GM21619 (cell line): ENCODE data around the gene SULT1A2.
"Not testable (repeated sequence)": the region's sequence is repeated elsewhere in the genome, so short reads cannot be mapped to it uniquely, and the experiment has no call there.

Source experiments
- ATAC-seq: cut with Tn5 transposase; IDR thresholded peaks from one replicate; pipeline ENCODE4 v1.9.1; 2021; ENCODE audit not compliant: unreplicated experiment

Gene SULT1A2

GRCh38 chr16:28596840-28597691 lies at the start of gene SULT1A2:
Gene SULT1A2, minus strand, starts transcription at chr16:28597050. Its CDS starts 1,120 bp downstream, at chr16:28595930.
- ATAC-seq: no peak

GRCh38 chr16:28639959-28640358 lies 43.1 kb upstream of the SULT1A2 start:
- not testable (repeated sequence) for ATAC-seq

DNA sequence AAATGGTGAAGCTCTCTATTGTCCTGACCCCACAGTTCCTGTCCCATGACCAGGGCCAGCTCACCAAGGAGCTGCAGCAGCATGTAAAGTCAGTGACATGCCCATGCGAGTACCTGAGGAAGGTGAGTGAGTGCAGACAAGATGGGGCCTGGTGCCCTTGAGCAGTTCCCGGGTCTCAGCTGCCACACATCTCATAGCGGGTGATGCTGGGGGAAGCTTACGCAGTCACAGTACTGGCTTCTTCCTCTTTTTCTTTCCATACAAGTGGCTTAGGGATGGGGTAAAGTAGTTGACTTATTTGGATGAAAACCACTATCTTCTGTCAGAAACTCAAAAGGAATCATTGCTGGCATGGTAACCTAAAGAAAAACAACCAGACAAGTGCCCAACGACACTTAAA lies 41.5 kb upstream of the SULT1A2 start:
- not testable (repeated sequence) for ATAC-seq

DNA sequence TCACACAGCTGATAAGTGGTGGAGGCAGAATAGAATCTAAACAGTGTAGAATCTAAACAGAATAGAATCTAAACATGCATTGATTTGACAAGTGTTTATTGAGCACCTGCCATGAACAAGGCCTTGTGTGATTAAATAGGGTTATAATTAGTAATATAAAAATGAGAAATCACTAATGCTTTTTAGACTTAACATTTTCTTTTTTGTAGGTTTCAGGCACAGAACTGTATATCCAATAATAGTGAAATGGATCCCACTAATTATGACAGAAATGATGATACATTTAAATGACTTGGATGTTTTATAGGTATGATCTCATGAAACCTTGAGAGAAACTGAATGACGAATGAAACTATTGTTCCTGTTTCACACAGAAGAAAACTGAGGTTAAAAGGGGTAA lies 40.9 kb upstream of the SULT1A2 start, which contains the start of gene NPIPB8:
Gene NPIPB8, plus strand, starts transcription at position 301 of the 400 bp plus-strand sequence. CDS start 296 bp downstream, outside the sequence.
- ATAC-seq: not testable (repeated sequence)

DNA sequence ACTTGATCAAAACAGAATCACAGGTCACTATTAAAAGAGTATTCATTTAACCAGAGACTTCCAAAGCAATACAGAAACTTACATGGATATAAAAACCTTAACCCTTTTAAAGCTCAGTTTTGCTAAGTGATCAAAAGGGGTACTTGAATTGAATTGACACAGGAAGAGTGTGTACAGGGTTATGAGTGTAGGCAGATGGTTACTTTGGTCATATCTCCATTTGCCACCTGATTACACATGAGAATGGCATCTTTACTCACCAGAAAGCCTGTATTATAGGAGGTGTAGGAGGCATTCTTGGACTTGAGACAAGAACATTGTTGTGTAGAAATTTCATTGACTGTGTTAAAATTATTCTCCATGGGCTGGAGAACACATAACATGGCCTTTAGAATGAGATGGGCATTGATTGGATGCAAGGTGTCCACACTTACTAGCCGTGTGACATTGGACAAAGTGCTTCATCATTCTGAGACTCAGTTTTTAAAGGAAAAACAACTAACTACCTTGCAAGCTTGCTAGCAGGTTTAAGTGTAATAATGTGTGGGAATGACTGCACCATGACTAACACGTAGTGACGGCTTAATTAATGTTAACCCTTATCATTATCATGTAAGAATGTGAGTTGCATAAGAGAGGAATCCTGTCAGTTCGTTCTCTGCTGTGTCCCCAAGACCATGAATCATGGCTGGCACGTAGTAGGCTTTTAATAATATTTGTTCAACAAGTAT lies 39.4 kb upstream of the SULT1A2 start:
- not testable (repeated sequence) for ATAC-seq

DNA sequence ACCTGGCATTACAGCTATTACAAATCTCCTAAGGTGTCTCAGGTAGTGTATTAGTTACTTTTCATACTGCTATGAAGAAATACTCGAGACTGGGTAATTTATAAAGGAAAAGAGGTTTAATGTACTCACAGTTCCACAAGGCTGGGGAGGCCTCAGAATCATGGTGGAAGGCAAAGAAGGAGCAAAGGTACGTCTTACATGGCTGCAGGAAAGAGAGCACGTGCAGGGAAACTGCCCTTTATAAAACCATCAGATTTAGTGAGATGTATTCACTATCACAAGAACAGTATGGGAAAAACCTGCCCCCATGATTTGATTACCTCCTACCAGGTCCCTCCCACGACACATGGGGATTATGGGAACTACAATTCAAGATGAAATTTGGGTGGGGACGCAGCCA lies 34.1 kb upstream of the SULT1A2 start:
- not testable (repeated sequence) for ATAC-seq

DNA sequence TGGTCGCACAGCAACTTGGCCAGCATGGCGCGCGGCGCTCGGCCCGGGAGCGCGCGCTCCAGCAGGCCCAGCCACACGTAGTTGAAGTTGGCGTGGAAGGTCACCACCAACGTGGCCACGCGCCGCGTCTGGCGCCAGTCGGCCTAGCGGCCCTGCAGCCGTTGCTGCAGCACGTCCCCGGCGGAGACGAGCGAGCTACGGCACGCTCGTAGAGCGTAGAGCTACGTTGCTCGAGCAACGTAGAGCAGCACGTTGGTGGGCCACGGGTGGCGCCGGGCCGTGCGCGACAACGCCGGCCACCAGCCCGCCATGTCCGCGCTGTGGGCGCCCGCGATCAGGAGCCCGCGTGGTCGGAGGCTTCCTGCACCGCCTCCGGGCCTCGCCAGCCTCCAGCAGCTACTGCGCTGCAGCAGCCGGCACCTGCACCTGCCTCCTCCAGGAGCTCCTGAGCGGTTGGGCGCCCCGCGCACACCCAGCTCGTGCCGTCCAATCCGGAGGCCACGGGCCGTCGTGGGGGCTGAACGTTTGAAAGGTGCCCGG lies 26.4 kb upstream of the SULT1A2 start:
- ATAC-seq: no peak

DNA sequence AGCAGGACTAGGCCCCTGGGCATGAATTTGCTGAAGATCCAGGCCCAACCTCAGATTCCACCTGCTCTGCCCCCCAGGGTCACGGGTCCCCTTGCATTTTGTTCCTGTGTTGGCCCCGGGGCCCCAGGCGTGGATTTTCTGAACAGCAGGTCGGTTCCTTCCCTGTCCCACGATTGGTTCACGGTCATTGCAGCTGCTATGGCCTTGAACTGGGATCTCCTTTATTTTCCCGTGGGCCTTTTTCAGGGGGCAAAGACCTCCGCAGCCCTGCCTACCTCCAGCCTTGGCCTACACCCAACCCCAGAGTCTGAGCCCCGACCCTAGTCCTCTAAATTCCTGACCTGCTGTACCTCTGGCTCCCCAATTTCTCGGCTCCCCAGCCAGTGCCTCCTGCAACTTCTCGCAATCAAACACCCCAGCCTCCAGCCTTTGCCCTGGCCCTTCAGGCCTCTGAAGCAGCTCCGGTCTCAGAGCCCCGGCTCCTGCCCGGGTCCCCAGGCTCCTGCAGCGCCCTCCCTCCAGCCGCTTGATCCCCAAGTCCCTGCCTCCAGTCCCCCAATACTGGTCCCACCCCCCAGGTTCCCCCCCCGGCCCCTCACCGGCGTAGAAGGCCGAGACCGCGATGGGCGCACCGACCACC lies 25.8 kb upstream of the SULT1A2 start:
- not testable (repeated sequence) for ATAC-seq

DNA sequence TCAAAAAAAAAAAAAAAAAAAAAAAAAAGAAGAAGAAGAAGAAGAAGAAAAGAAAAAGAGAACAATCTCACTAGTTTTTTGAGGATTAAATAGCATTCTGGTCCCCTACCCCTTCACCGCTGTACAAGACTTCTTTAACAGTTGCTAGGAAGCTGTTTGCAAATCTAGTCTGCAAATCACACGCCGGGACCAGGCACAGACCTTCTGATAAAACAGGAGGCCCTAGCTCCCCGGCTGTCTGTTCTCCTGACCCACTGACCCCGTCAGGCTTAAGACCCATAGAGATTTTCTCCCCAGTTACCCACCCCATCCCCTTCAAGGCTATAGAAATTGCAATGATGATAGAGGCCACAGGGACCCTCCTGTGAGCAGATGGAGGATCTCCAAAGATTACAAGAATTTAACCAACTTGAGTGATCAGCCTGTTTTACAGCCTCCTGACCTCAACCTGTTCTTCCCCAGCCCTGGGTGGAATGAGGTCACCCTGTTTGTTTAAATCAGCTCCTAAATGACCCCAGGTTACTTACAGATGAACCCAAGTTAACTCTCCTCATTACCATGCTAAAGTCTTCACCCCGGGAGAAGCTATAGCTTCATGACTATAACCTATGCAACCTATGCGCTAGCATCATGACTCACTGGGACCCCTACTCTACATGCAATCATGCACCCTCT lies 24.8 kb upstream of the SULT1A2 start:
- ATAC-seq: no peak

DNA sequence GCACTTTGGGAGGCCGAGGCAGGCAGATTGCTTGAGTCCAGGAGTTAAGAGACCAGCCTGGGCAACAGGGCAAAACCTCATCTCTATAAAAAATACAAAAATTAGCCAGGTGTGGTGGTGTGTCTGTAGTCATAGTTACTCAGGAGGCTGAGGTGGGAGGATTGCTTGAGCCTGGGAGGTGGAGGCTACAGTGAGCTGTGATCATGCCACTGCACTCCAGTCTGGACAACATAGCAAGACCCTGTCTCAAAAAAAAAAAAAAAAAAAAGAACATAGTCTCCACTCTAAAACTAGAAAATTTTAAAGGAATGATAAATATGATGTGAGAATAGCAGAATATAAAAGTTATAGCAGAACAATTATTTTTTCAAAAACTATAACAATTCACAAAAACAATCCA lies 23.5 kb upstream of the SULT1A2 start:
- ATAC-seq: not testable (repeated sequence)

GRCh38 chr16:28617874-28618273 lies 21.0 kb upstream of the SULT1A2 start:
- ATAC-seq: no peak

GRCh38 chr16:28616636-28617035 lies 19.8 kb upstream of the SULT1A2 start:
- ATAC-seq: no peak

GRCh38 chr16:28616224-28616577 lies 19.4 kb upstream of the SULT1A2 start:
- ATAC-seq: not testable (repeated sequence)

DNA sequence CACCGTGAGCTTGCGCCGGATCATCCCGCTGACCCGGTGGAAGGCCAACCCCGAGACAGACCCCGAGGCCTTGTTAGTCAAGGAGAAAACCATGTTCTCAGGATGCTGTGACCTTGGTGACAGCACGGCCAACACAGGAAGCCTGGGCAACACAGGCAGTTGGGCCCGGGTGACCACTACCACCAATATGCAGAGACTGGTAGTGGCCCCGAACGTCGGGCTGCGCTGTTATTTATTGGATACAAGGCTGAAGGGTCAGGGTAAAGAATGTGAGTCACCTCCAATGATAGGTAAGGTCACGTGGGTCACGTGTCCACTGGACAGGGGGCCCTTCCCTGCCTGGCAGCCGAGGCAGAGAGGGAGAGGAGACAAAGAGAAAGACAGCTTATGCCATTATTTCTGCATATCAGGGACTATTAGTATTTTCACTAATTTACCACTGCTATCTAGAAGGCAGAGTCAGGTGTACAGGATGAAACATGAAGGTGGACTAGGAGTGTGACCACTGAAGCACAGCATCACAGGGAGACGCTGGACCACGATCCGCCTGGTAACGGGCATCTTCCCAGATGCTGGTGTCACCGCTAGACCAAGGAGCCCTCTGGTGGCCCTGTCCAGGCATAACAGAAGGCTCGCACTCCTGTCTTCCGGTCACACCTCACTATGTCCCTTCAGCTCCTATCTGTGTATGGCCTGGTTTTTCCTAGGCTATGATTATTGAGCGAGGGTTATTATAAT lies 18.8 kb upstream of the SULT1A2 start:
- ATAC-seq: not testable (repeated sequence)

DNA sequence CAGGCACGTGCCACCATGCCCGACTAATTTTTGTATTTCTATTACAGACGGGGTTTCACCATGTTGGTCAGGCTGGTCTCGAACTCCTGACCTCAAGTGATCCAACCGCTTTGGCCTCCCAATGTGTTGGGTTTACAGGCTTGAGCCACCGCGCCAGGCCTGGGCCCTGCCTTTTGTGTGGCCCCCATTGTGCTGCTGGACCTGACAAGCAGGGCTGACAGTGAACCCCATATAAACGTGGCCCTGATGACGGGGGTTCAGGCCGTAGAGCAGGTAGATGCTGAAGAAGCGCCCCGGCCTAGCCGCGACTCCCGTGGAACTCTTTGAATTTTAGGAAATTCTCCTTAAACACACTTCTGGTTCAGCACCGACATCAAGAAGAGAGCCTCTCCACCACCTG lies 17.7 kb upstream of the SULT1A2 start:
- ATAC-seq: not testable (repeated sequence)

DNA sequence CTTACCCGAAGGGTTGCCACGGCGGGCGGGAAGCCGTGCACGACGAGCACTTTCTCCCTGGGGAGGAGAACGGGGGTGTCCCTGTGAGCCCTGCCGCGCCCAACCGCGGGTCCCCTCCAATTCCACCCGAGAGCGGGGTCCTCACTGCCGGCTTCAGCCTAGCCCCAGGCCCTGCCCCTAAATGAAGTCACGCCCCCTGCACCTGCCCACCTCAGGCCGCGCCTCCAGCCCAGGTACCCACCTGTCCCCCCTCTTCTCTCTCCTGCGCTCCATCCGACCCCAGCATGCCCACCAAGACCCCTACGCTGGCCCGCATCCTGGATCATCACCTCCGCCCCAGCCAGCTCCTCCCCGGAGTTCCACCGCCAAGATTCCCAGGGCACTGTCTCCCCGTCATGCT lies 17.1 kb upstream of the SULT1A2 start:
- not testable (repeated sequence) for ATAC-seq

- ATAC-seq: peak; percentile 63
These were observed 15.8 kb upstream of the SULT1A2 start for GRCh38 chr16:28612359-28613280.

- ATAC-seq: no peak
These were observed 13.8 kb upstream of the SULT1A2 start for GRCh38 chr16:28610595-28611191.
